Spleen (tissue), 3 donors: ENCODE data around the gene NBAS.

ENCODE experiments used
- POLR2A ChIP-seq, 3 donors: fragments of 450-650 bp; IDR thresholded peaks; one replicate each; pipeline ENCODE4 v1.5.1; 2017; ENCODE audit warnings: antibody characterized with exemption in 3 of 3, mild to moderate bottlenecking in 1 of 3
- POLR2AphosphoS5 ChIP-seq, 3 donors: sonication (generic); formaldehyde crosslinking; IDR thresholded peaks; one replicate each; pipeline ENCODE4 v1.5.1; 2017; ENCODE audit warnings: antibody characterized with exemption in 3 of 3

- no peak for TF ChIP-seq POLR2A (IDR thresholded peaks at IDR 0.05)
- TF ChIP-seq POLR2AphosphoS5 (IDR thresholded peaks at IDR 0.05), result no peak
Measured at GRCh38 chr2:15458277-15458676, 102.9 kb downstream of the NBAS start.
